Measurements from ENCODE around the gene MVK. TPM values are rescaled to one million over a fixed set of nuclear protein-coding genes. Genes with fewer than 3 reads are reported as not detected.

The MVK gene
- total RNA-seq, 4 donors from 2014 or later = 3.2 to 14.2 (median 9.1) TPM

DNA sequence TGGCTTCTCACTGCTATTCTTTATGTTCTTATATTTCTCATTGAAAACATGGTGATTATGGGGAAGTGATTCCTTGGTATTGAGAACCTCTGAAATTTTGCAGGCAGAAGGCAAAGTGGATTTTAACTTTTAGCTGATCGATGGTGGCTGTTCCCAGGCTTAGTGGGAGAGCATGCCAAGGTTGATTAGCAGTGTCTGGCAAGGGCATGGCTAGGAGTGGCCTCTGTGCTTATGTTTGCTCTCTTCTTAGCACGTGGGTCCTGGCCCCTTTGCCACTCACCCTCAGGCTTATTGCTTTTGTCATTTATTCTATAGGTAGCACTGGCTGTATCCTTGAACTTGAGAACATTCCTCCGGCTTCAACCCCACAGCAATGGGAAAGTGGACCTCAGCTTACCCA, 2.1 kb downstream of the MVK start:
- intact Hi-C loops (cut with DNase I; ENCODE audit: low total_unique reads) (no loop called here), in situ Hi-C loops (cut with MboI; ENCODE audit: low sequenced_read_pairs in 4 of 4) (no loop called here)
- Histone ChIP-seq H3K9me3 (no peaks in the 10 kb centered on the region), H3K4me3 (no peak overlapping the region), H3K27me3 (no peaks in the 10 kb centered on the region), H3K4me1 (peaks cover 18% of the 10 kb centered on the region in 2 donors), H3K27ac (no peak overlapping the region), H3K36me3 (peaks cover 0 to 57% of the 10 kb centered on the region in 2 donors)
- DNase-seq (no peak), ATAC-seq (no peak)
- TF ChIP-seq, protein P1, sequence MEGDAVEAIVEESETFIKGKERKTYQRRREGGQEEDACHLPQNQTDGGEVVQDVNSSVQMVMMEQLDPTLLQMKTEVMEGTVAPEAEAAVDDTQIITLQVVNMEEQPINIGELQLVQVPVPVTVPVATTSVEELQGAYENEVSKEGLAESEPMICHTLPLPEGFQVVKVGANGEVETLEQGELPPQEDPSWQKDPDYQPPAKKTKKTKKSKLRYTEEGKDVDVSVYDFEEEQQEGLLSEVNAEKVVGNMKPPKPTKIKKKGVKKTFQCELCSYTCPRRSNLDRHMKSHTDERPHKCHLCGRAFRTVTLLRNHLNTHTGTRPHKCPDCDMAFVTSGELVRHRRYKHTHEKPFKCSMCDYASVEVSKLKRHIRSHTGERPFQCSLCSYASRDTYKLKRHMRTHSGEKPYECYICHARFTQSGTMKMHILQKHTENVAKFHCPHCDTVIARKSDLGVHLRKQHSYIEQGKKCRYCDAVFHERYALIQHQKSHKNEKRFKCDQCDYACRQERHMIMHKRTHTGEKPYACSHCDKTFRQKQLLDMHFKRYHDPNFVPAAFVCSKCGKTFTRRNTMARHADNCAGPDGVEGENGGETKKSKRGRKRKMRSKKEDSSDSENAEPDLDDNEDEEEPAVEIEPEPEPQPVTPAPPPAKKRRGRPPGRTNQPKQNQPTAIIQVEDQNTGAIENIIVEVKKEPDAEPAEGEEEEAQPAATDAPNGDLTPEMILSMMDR (IDR thresholded peaks at IDR 0.05 in 4 of 5, conservative IDR thresholded peaks at IDR 0.05 in 1 of 5) = no peak

DNA sequence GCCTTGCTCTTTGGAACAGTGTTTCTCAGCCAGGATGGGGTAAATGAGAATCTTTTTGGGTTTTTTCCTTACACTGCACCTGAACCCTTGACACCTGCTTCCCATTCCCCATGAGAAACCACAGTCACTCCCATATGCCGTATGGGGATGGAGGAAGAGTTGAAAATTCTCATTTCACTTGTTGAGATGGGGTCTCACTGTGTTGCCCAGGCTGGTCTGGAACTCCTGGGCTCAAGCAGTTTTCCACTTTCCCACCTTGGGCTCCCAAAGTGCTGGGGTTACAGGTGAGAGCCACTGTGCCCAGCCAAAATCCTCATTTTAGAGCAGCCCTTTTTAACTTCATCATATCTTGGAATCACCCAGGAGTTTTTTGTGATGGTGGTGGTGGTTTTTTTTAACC, 3.7 kb downstream of the MVK start:
- H3K27ac ChIP-seq = no peak overlapping the region
- no peak overlapping the region for H3K4me3 ChIP-seq
- TF ChIP-seq, protein P1 (IDR thresholded peaks at IDR 0.05 in 4 of 5, conservative IDR thresholded peaks at IDR 0.05 in 1 of 5) = no peak
- no peak for TF ChIP-seq POLR2A (IDR thresholded peaks at IDR 0.05)
- in situ Hi-C loops (cut with MboI; ENCODE audit: low sequenced_read_pairs in 4 of 4) (no loop called here), intact Hi-C loops (cut with DNase I; ENCODE audit: low total_unique reads) (no loop called here)
- no peak for ATAC-seq
- H3K27me3 ChIP-seq = no peaks in the 10 kb centered on the region
- H3K4me1 ChIP-seq = peaks cover 18% of the 10 kb centered on the region in 2 donors
- no peaks in the 10 kb centered on the region for H3K9me3 ChIP-seq
- no peak for DNase-seq
- peaks cover 0 to 59% of the 10 kb centered on the region in 2 donors for H3K36me3 ChIP-seq

DNA sequence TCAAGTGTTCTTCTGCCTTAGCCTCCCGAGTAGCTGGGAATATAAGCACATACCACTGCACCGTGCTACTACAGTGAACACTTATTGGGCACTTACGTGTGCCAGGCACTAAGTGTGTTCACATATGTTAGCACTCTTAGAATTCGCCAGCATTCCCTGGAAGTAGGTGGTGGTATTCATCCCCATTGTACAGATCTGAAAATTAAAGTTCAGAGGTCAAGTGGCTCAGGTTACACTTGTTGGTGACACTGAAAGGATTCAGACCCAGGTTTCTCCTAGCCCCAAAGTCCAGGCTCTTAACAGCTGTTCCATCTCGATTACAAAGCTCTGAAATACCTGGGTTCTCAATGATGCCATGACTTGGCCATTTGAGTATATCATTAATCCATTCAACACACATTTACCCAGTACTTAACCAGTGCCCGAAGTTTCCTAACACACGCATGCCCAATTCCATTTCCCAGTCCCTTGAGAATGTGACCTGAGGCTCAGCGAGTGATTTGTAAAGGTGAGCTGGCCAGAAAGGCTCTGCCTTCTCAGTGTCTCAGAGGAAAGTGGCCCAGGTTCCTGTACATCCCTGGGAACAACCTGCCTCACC, 4.8 kb downstream of the MVK start:
- Histone ChIP-seq H3K27me3 (no peaks in the 10 kb centered on the region), H3K4me3 (no peak overlapping the region), H3K27ac (no peak overlapping the region), H3K36me3 (peaks cover 0 to 59% of the 10 kb centered on the region in 2 donors), H3K9me3 (no peaks in the 10 kb centered on the region), H3K4me1 (peaks cover 12 to 14% of the 10 kb centered on the region in 2 donors)
- intact Hi-C loops (cut with DNase I; ENCODE audit: low total_unique reads) = no loop called here
- DNase-seq = no peak
- in situ Hi-C loops (cut with MboI; ENCODE audit: low sequenced_read_pairs in 4 of 4) = no loop called here
- TF ChIP-seq, protein P1 (IDR thresholded peaks at IDR 0.05 in 4 of 5, conservative IDR thresholded peaks at IDR 0.05 in 1 of 5) = no peak
- TF ChIP-seq POLR2A (IDR thresholded peaks at IDR 0.05) = no peak
- no peak for ATAC-seq

DNA sequence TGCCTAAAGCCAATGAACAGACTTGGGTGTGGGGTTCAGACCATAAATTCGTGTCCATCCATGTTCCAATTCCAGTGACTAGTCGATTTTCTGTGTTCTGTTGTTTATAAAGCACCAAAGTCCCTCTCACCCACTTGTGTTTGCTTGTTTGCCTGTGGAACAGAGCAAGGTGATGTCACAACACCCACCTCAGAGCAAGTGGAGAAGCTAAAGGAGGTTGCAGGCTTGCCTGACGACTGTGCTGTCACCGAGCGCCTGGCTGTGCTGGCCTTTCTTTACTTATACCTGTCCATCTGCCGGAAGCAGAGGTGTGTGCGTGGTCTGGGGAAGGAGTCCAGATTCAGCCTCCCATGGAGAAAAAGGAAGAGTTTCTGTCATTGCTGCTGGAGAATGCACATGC, 6.0 kb downstream of the MVK start:
- intact Hi-C loops (cut with DNase I; ENCODE audit: low total_unique reads) = no loop called here

More for the DNA sequence above, 6.0 kb downstream of the MVK start:
- no peak for TF ChIP-seq POLR2A (IDR thresholded peaks at IDR 0.05)
- TF ChIP-seq, protein P1 (IDR thresholded peaks at IDR 0.05 in 4 of 5, conservative IDR thresholded peaks at IDR 0.05 in 1 of 5) = no peak
- in situ Hi-C loops (cut with MboI; ENCODE audit: low sequenced_read_pairs in 4 of 4) = no loop called here
- no peak for DNase-seq
- Histone ChIP-seq H3K27me3 (no peaks in the 10 kb centered on the region), H3K9me3 (no peaks in the 10 kb centered on the region), H3K36me3 (peaks cover 0 to 66% of the 10 kb centered on the region in 2 donors), H3K4me3 (no peak overlapping the region), H3K4me1 (peaks cover 5 to 6% of the 10 kb centered on the region in 2 donors), H3K27ac (no peak overlapping the region)
- ATAC-seq = no peak

Measured in gastrocnemius medialis (tissue), 4 donors.